GM18517 (cell line): Measurements from ENCODE around the gene SDE2.
"Not testable (repeated sequence)": the region's sequence is repeated elsewhere in the genome, so short reads cannot be mapped to it uniquely, and the experiment has no call there.

Experiments used
- ATAC-seq: cut with Tn5 transposase; IDR thresholded peaks from one replicate; pipeline ENCODE4 v1.9.1; 2021; ENCODE audit warnings: mild to moderate bottlenecking, moderate library complexity; ENCODE audit not compliant: unreplicated experiment

The SDE2 gene

DNA sequence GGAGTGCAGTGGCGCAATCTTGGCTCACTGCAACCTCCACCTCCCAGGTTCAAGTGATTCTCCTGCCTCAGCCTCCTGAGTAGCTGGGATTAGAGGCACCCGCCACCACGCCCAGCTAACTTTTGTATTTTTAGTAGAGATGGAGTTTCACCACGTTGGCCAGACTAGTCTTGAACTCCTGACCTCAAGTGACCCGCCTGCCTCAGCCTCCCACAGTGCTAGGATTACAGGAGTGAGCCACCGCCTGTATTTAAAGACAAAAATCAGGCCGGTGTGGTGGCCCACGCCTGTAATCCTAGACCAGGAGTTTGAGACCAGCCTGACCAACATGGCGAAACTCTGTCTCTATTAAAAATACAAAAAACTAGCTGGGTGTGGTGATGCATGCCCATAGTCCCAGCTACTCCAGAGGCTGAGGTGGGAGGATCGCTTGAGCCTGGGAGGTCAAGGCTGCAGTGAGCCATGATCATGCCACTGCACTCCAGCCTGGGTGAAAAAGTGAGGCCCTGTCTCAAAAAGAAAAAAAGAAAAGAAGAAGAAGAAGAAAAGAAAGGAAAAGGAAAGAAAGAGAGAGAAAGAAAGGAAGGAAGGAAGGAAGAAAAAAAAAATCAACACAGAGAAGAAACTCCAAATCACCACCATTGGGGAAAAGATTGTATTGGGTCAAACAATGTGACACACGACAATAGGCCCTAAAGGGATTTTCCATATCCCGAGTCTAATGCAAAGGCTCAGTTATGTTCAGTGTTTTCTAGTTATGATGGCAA is 8.2 kb upstream of the SDE2 start:
- ATAC-seq: not testable (repeated sequence)

DNA sequence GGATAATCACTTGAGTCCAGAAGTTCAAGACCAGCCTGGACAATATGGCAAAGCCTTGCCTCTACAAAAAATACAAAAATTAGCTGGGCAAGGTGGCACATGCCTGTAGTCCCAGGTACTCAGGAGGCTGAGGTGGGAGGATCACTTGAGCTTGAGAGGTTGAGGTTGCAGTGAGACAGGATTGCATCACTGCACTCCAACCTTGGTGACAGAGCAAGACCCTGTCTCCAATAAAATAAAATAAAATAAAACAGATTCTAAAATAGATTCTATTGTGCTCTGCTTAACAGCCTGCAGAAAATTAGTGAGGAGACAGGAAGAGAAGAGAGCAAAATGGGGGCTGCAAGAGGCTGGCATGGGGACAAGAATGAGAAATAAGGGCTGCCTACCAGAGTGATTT is 7.5 kb upstream of the SDE2 start:
- no peak for ATAC-seq

DNA sequence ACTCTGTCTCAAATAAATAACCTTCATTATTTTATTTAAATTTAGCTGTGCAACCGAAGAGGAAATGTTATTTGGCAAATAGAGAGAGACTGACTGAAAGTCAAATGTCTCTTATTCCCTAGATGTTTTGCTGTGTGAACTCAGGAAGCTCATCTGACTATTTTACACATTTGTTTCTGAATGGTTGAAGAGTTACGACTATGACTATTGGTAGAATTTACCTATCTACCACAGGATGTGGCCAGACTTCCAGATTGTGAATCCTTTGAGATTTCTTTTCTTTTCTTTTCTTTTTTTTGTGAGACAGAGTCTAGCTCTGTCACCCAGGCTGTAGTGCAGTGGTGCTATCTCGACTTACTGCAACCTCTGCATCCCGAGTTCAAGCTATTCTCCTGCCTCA is 5.3 kb upstream of the SDE2 start:
- no peak for ATAC-seq

DNA sequence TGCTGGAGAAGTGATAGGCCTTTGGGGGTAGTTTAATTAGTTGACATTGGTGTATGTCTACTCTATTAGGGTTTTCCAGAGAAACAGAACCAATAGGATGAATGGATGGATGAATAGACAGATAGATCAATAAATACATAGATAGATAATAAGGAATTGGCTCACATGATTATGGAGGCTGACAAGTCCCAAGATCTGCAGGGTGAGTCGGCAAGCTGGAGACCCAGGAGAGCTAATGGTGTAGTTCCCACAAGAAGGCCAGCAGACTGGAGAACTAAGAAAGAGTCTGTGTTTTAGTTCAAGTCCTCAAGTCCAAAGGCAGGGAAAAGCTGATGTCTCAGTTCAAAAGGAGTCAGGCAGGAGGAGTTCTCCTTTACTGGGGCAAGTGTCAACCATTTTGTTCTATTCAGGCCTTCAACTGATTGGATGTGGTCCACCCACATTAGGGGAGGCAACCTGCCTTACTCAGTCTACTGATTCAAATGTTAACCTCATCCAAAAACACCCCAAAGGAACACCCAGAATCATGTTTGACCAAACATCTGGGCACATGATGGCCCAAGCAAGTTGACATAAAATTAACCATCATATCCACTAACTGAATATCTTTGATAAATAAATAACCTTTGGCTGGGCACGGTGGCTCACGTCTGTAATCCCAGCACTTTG is 4.5 kb upstream of the SDE2 start:
- ATAC-seq: no peak

DNA sequence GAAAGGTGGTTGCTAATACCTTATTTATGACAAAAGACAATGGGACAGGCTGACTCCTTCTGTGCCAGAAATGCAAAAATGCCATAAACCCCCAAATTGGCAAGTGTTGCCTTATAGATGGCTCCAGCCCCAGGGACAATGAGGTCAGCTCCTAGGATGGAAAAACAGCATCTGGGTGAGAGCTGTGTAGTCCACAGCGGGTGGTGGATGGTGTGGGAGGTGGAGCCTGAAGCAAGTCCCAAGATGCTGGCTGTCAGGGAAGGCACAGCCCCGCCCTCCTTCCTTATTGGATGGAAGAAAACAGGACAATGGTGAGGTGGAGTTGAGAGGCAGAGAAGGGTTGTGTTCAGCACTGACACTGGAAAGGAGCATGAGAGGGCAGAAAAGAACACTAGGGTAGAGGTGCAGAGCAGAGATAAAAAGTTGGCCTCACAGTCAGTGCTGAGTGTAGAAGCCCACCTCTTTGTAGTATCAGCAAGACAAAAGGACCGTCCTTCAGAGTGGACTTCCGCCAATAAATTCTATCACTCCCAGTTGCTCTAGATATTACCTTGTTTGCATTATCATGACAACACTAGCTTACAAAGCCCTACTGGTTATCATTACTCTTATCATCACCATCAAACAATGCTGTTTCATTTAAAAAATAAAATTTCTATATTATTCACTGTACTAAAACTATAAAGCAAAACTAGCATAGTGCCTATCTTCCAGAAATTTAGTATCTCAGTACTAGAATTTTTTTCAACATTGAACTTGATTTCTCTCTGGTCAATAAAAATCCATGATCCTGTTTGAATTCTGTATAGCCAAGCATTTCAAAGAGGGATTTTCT is 3.7 kb upstream of the SDE2 start:
- no peak for ATAC-seq

DNA sequence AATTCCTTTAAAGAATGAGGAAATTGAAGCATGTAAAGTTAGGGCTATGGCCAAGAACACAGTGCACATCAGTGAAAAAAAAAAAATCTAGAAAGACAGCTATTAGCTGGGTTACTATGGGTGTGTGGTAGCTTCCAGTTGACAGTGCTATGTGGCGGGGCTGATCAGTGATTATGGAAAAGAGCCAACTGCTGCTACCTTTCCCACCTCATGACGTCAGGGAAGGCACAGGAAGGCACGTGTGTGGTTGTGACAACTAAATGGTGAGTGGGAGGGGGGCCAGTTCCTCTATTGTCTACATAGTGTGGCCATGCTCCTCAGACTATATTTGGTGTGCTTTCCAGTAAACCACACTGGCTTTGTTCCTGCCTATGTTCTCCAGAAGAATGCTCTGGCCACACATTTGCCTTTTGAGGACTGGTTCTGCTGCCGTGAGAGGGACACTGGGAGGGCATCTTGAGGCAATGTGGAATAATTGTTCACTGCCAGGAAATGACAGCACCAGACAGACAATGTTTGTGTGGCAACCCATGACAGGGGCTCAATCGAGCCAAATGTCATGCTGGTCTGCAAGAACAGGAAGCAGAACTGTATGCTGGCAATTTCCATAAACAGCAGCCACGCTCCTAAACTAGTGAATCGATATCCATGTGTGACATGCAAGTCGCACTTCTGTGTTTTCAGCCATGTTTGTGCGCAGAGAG is 3.0 kb upstream of the SDE2 start:
- ATAC-seq: no peak

DNA sequence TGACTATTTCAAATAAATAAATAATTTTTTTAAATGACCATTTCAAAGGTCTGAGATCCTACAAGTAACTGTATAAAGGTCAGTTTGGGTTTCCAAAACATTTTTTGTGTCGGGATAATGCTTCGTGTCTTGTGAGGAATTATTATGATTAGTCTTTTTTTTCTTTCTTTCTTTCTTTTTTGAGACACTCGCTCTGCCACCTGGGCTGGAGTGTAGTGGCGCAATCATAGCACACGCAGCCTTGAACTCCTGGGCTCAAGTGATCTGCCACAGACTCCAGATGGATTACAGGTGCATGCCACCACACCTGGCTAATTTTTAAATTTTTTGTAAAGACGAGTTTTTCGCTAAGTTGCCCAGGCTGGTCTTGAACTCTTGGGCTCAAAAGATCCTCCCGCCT is 1.9 kb upstream of the SDE2 start:
- no peak for ATAC-seq

DNA sequence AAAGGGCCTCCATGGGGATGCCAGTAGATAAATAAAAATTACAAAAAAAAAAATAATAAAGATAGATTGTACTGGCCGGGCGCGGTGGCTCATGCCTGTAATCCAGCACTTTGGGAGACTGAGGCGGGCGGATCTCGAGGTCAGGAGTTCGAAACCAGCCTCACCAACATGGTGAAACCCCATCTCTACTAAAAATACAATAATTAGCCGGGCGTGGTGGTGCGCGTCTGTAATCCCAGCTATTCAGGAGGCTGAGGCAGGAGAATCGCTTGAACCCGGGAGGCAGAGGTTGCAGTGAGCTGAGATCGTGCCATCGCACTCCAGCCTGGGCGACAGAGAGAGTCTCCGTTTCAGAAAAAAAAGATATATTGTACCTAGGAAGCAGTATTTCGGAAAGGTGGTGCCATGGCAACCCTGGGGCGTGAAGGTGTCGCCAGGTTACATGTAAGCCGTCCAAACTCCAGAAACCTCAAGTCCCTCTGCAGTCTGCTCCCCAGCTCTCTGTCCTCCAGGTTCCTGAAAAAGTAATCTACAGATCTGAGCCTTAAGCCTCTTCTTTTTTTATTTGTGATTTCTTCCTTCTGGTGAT is 1.4 kb upstream of the SDE2 start:
- ATAC-seq: not testable (repeated sequence)

DNA sequence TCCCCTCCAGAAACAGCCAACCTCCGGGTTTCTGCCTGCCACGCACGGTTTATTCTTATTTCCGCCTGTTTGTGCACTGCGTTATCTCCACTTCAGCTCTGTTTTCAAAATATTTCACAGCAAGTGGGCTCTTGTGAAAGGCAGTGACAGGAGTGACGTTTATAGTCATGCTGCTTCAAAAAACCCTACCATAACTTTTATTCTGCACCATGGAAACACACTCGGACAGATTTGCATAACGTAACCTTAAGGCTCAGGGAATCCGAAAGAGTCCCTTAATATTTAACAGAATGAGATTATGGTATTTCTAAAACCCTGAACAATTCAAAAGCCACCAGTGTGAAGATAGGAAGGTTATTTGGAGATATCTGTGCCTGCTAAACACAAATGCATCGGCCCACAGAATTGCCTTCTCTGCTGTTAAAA is 782 bp upstream of the SDE2 start:
- ATAC-seq: peak; percentile 37

DNA sequence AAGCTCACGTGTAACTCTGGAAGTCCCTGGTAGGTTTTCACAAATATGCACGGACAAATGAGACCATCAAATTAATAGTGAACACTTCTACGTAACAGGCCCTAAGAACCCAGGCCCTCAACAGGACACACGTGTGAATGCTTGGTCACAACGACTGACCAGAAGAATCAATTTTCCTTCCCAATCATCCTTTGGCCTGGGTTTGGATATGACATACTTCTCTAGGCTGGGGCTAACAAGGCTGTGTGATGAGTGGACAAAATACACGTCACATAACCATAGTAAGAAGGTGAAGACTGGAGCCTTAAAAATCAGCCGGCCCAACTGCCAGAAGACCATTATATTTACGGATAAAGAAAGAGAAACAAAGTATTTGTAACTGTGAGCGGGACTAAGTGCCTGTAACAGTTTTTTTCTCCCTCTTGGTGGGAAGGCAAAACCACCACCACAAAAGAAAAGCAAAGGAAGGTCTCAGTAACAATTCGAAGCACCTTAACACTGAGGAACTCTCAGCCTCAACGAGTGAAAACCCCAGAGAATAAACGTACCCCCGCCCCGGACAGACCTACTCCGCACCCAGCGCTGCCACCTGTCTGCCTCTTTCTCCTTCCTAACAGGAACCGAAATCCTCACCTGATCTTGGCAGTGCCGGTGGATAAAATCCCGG is 450 bp downstream of the SDE2 start:
- ATAC-seq: peak; percentile 4

DNA sequence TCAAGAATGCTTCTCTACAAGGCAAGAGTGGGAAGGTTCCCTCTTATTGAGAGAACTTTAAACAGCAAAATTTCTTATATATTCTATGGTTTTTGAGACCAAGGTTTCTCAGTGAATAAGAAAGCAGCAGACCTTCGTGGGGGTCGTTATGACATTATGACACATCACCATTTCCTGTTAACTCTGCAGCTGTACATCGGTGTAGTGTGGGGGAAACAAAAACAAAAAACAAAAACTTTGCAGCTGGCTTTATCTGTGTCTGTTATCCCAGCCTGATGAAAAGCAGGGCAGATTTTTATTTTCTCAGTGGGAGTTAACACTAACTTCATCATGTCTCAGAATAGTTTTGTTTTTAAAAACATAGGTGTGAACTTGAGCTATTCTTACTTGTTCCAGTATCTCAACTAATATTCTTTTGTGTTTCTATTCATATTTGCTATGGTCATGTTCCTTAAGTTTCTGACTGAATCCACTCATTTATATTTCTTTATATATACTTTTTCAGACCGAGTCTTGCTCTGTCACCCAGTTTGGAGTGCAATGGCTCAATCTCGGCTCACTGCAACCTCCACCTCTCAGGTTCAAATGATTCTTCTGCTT is 2.1 kb downstream of the SDE2 start:
- no peak for ATAC-seq

DNA sequence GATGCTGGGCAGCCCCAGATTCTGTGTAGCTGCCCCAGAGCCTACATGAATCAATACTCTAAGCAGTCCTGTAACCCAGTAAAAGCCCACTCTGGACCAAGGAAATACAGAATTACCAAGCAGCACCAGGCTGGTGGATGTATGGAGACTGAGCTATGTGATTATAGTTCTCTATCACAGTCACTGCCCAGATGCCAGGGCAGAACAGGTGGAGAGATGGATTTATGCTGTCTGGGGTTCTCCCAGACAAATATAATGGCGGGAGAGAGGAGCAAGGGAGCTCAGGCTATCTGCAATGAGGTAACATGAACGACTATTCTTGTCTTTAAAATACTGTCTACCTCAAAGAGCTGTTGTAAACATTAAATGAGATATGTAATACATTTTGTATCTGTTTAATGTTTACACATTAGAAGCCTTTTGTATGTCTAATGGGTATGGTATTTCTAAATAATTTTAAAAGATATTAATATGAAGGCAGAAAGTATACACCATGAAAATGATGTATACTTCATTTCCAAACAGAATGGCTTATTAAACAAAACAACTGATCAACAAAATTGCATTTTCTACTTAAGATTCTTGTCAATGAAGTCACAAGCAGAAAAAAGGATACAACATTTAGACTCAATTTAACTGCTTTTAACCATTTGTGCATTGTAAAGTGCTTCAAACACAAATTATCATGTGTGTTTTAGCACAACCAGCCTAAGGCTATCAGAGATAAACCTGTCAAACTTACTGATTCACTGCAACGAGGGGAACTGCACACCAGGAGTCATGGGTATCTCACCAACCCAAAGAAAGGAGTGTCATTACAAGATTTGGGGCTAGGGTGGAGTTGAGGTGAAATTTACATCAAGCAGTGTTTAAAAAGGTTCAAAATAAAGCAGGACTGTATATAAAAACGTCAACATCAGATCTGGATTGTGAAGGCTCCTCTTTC is 3.0 kb downstream of the SDE2 start:
- ATAC-seq: no peak

DNA sequence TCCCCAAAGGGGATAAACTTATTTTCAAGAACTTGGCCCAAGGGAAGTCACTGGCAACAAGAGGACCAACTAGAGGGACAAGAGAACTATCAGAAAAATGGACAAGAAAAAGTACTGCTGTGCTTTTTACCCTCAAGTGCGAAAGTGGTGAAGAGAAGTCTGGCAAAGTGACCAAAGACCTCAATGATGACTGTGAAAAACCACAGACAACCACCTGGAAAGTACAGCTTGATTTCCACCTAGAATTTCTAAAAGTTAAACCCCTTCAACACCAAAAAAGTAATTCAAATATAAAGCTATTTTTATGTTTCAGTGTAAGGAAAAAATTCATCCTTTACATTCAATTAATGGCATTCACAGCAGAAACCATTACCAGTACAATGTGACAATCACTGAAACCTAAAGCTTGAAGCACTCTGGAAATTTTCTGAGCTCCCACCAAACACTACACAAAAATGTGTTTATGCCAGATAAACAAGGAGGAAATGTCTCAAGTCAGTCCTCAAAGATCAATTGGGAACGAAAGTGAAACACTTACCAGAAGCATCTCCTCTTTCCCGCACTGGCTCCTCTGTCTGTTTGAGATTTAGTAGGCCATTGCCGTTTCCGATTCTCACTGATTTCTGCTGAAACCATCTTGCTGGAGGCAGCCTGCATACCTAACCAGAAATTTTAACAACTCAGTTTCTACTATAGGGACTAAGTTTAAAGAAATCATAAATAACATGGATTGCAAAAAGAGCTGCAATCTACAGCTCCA is 8.3 kb downstream of the SDE2 start:
- no peak for ATAC-seq

DNA sequence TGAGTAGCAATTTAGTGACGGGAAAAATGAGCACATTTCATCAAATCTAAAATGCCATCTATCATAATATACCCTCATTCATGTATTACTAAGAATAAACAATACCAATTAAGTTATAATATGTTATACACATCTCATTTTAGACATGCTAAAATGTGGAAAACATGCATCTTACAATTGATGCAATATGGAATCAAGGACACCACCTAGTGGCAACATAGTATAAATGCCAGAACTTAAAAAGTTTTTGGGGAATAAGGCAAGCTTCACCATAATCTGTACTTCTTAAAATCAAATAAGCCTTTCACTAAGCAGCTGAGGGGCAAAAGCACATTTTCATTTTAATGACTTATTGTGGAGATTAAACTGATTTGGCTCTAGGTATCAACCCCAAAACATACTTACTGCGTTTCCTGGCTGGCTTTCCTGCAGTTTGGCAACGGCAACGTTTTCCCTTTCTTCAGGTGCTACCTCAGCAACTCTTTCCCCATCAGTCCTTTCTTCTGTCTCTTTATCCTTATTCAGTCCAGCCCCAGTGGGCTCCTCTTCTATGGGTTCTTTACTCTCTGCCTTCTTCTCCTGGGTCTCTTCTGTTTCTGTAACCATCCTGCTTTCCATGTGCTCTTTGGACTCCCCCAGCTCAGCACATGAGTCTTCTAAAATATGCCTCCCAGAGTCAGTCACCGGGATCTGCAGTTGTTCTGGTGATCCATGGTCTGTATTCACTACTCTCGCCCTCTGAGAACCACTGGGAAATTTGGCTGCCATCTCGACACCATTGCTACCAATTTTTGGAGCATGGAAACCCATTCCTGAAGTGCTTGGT is 11.4 kb downstream of the SDE2 start:
- no peak for ATAC-seq

DNA sequence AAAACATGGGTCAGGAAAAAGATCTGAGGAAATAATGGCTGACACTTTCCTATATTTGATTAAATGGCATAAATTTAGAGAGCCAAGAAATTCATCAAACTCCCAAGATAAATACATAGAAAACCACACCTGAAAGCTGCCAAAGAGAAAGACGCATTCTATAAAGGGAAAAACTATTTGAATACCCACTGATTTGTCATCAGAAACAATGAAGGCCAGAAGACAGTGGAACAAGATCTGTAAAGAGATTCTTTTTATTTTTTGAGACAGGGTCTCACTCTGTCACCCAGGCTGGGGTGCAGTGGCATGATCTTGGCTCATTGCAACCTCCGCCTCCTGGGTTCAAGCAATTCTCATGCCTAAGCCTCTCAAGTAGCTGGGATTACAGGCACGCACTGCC is 17.4 kb downstream of the SDE2 start:
- no peak for ATAC-seq

DNA sequence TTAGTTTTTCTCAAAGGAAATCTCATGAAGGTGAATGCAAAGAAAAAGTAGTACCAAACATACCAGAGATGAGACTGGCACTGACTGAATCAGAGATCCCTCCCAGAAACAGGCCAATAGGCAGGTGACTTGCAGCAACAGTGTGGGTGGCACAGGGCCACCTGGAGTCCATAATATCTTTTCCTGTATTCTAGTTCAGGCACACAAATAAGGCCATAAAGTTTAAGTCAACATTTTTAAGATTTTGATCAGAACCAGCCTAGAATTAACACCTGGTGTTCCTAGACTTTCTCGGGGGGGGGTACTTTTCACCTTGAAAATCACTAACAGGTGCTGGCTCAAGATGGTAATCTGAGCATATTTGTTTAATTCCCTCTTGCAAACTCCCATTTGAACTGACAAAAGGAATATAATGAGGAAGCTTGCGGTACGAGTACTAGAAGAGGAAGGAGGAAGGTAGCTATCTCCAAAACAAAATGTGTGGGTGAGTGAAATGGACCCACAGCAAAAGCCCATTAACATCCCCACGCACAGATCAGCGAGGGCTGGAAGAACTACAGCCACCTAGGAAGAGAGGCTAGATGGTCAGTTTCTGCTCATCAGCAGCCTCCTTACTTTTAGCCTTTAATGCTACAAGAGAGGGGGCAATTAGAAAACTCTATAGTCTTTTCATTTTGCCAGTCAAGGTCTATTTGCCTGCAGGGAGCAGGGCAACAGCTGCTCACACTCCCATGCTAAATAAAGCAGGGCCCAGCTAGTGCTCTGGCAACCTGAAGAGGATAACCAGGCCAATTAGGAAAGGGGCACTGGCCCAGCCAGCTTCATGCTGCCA is 18.9 kb downstream of the SDE2 start:
- no peak for ATAC-seq
